B cell (primary cell): Measurements from ENCODE around the gene KDELR1. TPM values are rescaled to one million over a fixed set of nuclear protein-coding genes. Genes with fewer than 3 reads are reported as not detected.

Experiments
- ATAC-seq: fragments of 200-7000 bp; cut with Tn5 transposase; one replicate; pipeline ENCODE4 v1.10.0; 2021; ENCODE audit warnings: low read depth, mild to moderate bottlenecking, moderate number of reproducible peaks, moderate library complexity
- CTCF ChIA-PET: fragments of 350-600 bp; sonication (Branson Sonifier 250); formaldehyde crosslinking; loops from one replicate; lab custom pipeline; 2021; ENCODE audit warnings: antibody characterized with exemption, inconsistent platforms; lab: Charles Lee
- POLR2A ChIA-PET: fragments of 350-600 bp; sonication (Branson Sonifier 250); formaldehyde crosslinking; loops from one replicate; lab custom pipeline; 2021; ENCODE audit warnings: antibody characterized with exemption; lab: Charles Lee
- DNase-seq: peaks from one replicate; pipeline ENCODE4 v3.0.0; 2013
- H2AFZ ChIP-seq: 2 replicates; pipeline ENCODE4 v1.6.1; 2012; ENCODE audit warnings: mild to moderate bottlenecking, low read depth, low read length; ENCODE audit not compliant: insufficient read depth, poor library complexity, severe bottlenecking
- H3K27ac ChIP-seq, 2 donors: 1 replicate in 1 of 2; 2 replicates in 1 of 2; pipeline ENCODE4 v1.5.1; 2012 to 2013; ENCODE audit warnings: low read length in 2 of 2, mild to moderate bottlenecking in 2 of 2, moderate library complexity in 1 of 2
- H3K27me3 ChIP-seq, 4 experiments: fragments of 200-600 bp in 1 of 4; sonication (generic) in 1 of 4; replicated peaks in 1 of 4; 1 replicate in 2 of 4; 2 replicates in 2 of 4; pipeline versions ENCODE4 v1.6.1 to v1.7.0; 2013 to 2016; ENCODE audit warnings: low read length in 3 of 4, mild to moderate bottlenecking in 2 of 4, mixed read lengths in 1 of 4, moderate library complexity in 1 of 4; ENCODE audit not compliant: insufficient read depth in 4 of 4, control insufficient read depth in 3 of 4; ENCODE audit errors: control extremely low read depth in 1 of 4
- H3K36me3 ChIP-seq, 2 experiments: replicated peaks in 1 of 2; 1 replicate in 1 of 2; 2 replicates in 1 of 2; pipeline versions ENCODE4 v1.6.1 to v1.7.1; 2013; ENCODE audit warnings: low read length in 1 of 2; ENCODE audit not compliant: insufficient read depth in 2 of 2, control insufficient read depth in 1 of 2; ENCODE audit errors: control extremely low read depth in 1 of 2, extremely low read depth in 1 of 2
- H3K4me1 ChIP-seq, 2 donors: fragments of 200-600 bp in 1 of 2; sonication (generic) in 1 of 2; 1 replicate in 1 of 2; 2 replicates in 1 of 2; pipeline versions ENCODE4 v1.5.1 to v1.6.1; 2013 to 2017; ENCODE audit warnings: low read length in 2 of 2; ENCODE audit not compliant: control insufficient read depth in 2 of 2, insufficient read depth in 2 of 2
- H3K4me2 ChIP-seq: replicated peaks from 2 replicates; pipeline ENCODE3; 2012; ENCODE audit warnings: mild to moderate bottlenecking, low read depth, low read length; ENCODE audit not compliant: poor library complexity, severe bottlenecking
- H3K4me3 ChIP-seq, 5 experiments: fragments of 200-600 bp in 1 of 5; sonication (generic) in 1 of 5; 1 replicate in 3 of 5; 2 replicates in 2 of 5; pipeline versions ENCODE4 v1.5.1 to v1.7.0; 2011 to 2016; ENCODE audit warnings: low read length in 4 of 5, mild to moderate bottlenecking in 4 of 5, low read depth in 2 of 5, control low read depth in 1 of 5, moderate library complexity in 1 of 5; ENCODE audit not compliant: insufficient read depth in 1 of 5; ENCODE audit errors: control extremely low read depth in 1 of 5, extremely low read depth in 1 of 5
- H3K79me2 ChIP-seq: fragments of 200-600 bp; sonication (generic); one replicate; pipeline ENCODE4 v1.6.0; 2016; ENCODE audit warnings: low read length; ENCODE audit not compliant: control insufficient read depth, insufficient read depth
- H3K9ac ChIP-seq: fragments of 200-600 bp; sonication (generic); 2 replicates; pipeline ENCODE4 v1.6.1; 2017; ENCODE audit warnings: mild to moderate bottlenecking, low read length, moderate library complexity
- H3K9me3 ChIP-seq, 3 donors: one replicate each; pipeline versions ENCODE4 v1.6.1 to v1.7.1; 2013; ENCODE audit warnings: low read length in 2 of 3; ENCODE audit not compliant: control insufficient read depth in 2 of 3, insufficient read depth in 1 of 3; ENCODE audit errors: control extremely low read depth in 1 of 3
- H4K20me1 ChIP-seq: 2 replicates; pipeline ENCODE4 v1.6.0; 2012; ENCODE audit warnings: mild to moderate bottlenecking, low read length; ENCODE audit not compliant: insufficient read depth, control insufficient read depth, poor library complexity, severe bottlenecking
- H3K27ac Mint-ChIP-seq: one replicate; pipeline ENCODE4 v1.8.0; 2021; ENCODE audit warnings: mixed read lengths
- H3K27me3 Mint-ChIP-seq: one replicate; pipeline ENCODE4 v1.8.0; 2021; ENCODE audit warnings: mixed read lengths
- H3K4me1 Mint-ChIP-seq: one replicate; pipeline ENCODE4 v1.8.0; 2021; ENCODE audit warnings: mixed read lengths
- H3K4me3 Mint-ChIP-seq: one replicate; pipeline ENCODE4 v1.8.0; 2021; ENCODE audit warnings: mixed read lengths
- H3K9me3 Mint-ChIP-seq: one replicate; pipeline ENCODE4 v1.8.0; 2022; ENCODE audit warnings: mixed read lengths; ENCODE audit not compliant: insufficient read depth
- EZH2 ChIP-seq: IDR thresholded peaks from 2 replicates; pipeline ENCODE4 v1.6.1; 2012; ENCODE audit warnings: borderline replicate concordance, low read depth, mild to moderate bottlenecking, moderate library complexity, low read length; ENCODE audit not compliant: insufficient read depth, poor library complexity, severe bottlenecking
- WGBS: methylation state at CpG from one replicate; pipeline ENCODE4 v1.1.5; 2013; ENCODE audit warnings: missing lambda C conversion rate; ENCODE audit not compliant: insufficient coverage; 5-methylcytosine and 5-hydroxymethylcytosine counted together
- intact Hi-C: fragments of 100-400 bp; cut with micrococcal nuclease; formaldehyde crosslinking; loops from one replicate; pipeline ENCODE4 v1.10.0; 2022
- polyA plus RNA-seq: library from polyadenylated mRNA; depleted of rRNA; stranded (reverse); fragments of >200 nt; gene quantifications from 2 replicates; pipeline ENCODE4 v1.2.3, GENCODE V29; 2012
- total RNA-seq, 2 donors: library from RNA; stranded (reverse); fragments of 120-200 nt in 1 of 2; gene quantifications; 1 replicate in 1 of 2; 2 replicates in 1 of 2; pipeline versions ENCODE4 v1.2.3 to v1.2.4, GENCODE V29; 2013 to 2022
- TF ChIP-seq, protein P1 (sequence below): fragments of 200-600 bp; IDR thresholded peaks from one replicate; pipeline ENCODE4 v1.8.0; 2022; ENCODE audit warnings: antibody characterized with exemption, mild to moderate bottlenecking

The KDELR1 gene
- total and polyA plus RNA-seq, 2 donors (not counting 1 experiment from before 2014, with no cell fraction given), result 33.3 to 62.7 TPM

DNA sequence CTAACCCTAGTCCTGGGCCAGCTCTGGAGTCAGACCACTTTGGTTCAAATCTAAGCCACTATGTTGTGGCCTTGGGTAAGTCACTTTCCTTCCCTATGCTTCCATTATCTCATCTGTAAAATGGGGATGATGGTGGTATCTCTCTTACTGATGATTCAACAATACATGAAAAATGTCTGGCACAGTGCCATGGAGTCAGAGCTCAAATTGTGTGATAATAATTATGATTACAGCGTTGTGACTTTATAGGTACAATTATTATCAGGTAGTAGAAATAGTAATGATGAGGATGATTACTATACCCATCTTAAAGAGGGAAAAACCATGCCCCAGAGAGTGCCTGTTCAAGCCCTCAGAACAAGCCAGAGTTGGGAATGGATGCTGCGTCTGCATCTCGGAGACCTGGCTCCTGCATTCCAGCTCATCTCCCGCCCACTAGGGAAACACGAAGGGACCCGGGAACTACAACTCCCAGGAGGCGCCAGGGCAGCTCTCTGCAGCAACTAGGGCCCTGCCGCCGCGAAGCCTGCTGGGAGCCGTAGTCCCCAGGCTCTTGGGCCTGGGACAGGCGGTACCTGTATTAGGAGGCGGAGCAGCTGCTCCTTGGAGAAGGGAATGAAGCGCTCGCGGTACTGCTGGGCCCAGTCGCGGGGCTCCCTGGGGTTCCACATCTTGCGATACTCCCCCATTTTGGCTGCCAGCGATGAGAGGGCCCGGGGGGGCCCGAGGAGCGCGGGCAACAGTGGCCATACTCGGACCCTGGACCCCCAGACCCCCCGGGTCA lies 28.4 kb downstream of the KDELR1 start:
- no peaks in the 10 kb centered on the region for H3K27me3 Mint-ChIP-seq
- Histone ChIP-seq H3K4me2 (peak overlapping the region; percentile 97), H3K9ac (peak overlapping the region; percentile 85), H3K36me3 (peaks cover 0 to 3% of the 10 kb centered on the region in 2 experiments), H2AFZ (peak overlapping the region; percentile 95), H3K79me2 (no peaks in the 10 kb centered on the region), H3K4me3 (peak overlapping the region; percentile 76 to 91 (median 85)), H4K20me1 (no peaks in the 10 kb centered on the region), H3K9me3 (no peaks in the 10 kb centered on the region), H3K4me1 (peaks cover 5 to 20% of the 10 kb centered on the region in 2 donors), H3K27me3 (no peaks in the 10 kb centered on the region), H3K27ac (peak overlapping the region; percentile 82 to 91)
- DNase-seq (peak; percentile 90), ATAC-seq (peak; percentile 51)
- TF ChIP-seq, protein P1, sequence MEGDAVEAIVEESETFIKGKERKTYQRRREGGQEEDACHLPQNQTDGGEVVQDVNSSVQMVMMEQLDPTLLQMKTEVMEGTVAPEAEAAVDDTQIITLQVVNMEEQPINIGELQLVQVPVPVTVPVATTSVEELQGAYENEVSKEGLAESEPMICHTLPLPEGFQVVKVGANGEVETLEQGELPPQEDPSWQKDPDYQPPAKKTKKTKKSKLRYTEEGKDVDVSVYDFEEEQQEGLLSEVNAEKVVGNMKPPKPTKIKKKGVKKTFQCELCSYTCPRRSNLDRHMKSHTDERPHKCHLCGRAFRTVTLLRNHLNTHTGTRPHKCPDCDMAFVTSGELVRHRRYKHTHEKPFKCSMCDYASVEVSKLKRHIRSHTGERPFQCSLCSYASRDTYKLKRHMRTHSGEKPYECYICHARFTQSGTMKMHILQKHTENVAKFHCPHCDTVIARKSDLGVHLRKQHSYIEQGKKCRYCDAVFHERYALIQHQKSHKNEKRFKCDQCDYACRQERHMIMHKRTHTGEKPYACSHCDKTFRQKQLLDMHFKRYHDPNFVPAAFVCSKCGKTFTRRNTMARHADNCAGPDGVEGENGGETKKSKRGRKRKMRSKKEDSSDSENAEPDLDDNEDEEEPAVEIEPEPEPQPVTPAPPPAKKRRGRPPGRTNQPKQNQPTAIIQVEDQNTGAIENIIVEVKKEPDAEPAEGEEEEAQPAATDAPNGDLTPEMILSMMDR, result no peak
- no peak for TF ChIP-seq EZH2
- peak overlapping the region; percentile 97 for H3K27ac Mint-ChIP-seq
- 1% methylated on average over 25 of the region's 26 CpGs for WGBS
- peak overlapping the region; percentile 95 for H3K4me3 Mint-ChIP-seq
- ChIA-PET POLR2A (interaction anchor here (0.5 to 1.6 kb wide), 6 partner anchors 30 to 1089 kb away, joined by 3 to 8 read pairs (median 4); partner anchors contain the start of genes EMP3 and GRIN2D), CTCF (interaction anchor here (0.5 to 2.5 kb wide), 8 partner anchors 28 to 128 kb away, joined by 4 to 21 read pairs (median 6); partner anchors contain the start of gene KDELR1)
- peaks cover 15% of the 10 kb centered on the region for H3K4me1 Mint-ChIP-seq
- intact Hi-C loops, result loop anchor here (5.0 kb wide), 3 partner anchors 149 to 1761 kb away; partner anchors contain the start of genes CALM3 and LMTK3
- H3K9me3 Mint-ChIP-seq, result no peaks in the 10 kb centered on the region

DNA sequence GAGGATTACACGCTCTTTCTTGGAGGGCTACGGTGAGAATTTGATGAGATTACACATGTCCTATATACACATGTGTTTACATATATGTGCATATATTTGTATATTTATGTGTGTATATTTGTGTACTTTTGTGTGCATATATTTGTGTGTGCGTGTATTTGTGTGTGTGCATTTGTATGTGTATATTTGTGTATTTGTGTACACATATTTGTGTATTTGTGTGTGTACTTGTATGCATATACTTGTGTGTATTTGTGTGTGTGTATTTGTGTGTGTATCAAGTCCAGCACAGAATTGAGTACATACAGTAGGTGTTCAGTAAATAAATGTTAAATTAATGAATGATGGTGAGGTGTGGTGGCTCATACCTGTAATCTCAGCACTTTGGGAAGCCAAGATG lies 29.4 kb downstream of the KDELR1 start:
- Mint-ChIP-seq H3K4me1 (peaks cover 15% of the 10 kb centered on the region), H3K9me3 (no peaks in the 10 kb centered on the region), H3K27ac (no peak overlapping the region), H3K4me3 (peak overlapping the region; percentile 39), H3K27me3 (no peaks in the 10 kb centered on the region)
- 100% methylated on average over 1 of the region's 3 CpGs for WGBS
- Histone ChIP-seq H3K4me2 (no peak overlapping the region), H3K27ac (no peak overlapping the region), H3K27me3 (no peaks in the 10 kb centered on the region), H2AFZ (no peak overlapping the region), H3K9ac (no peak overlapping the region), H3K4me3 (no peak overlapping the region), H3K9me3 (no peaks in the 10 kb centered on the region), H3K79me2 (no peaks in the 10 kb centered on the region), H3K4me1 (peaks cover 5 to 20% of the 10 kb centered on the region in 2 donors), H3K36me3 (peaks cover 0 to 3% of the 10 kb centered on the region in 2 experiments), H4K20me1 (no peaks in the 10 kb centered on the region)
- intact Hi-C loops, result loop anchor here (5.0 kb wide), 3 partner anchors 150 to 1760 kb away; partner anchors contain the start of genes CALM3 and LMTK3
- CTCF ChIA-PET, result interaction anchor here (2.2 kb wide), 1 partner anchor 28 kb away, joined by 9 read pairs; no protein-coding TSS in a partner anchor
- POLR2A ChIA-PET, result interaction anchor here (0.6 kb wide), 1 partner anchor 37 kb away, joined by 6 read pairs; the partner anchor contains the start of gene EMP3
- ATAC-seq, result no peak
- TF ChIP-seq EZH2, result no peak
- TF ChIP-seq, protein P1, result no peak
- DNase-seq, result no peak
